SH-SY5Y (cell line): ENCODE measurements around the gene CDR2.

Experiments used
- GATA2 ChIP-seq: IDR thresholded peaks from 2 replicates; pipeline ENCODE4 v1.6.1; 2011; ENCODE audit warnings: mild to moderate bottlenecking, low read depth, low read length
- GATA3 ChIP-seq: IDR thresholded peaks from 2 replicates; pipeline ENCODE4 v1.6.1; 2011; ENCODE audit warnings: low read depth, mild to moderate bottlenecking, low read length, moderate library complexity

- no peak for TF ChIP-seq GATA2
- no peak for TF ChIP-seq GATA3
Observed at GRCh38 chr16:22313876-22314470, 60.4 kb downstream of the CDR2 start.
